Heart left ventricle (tissue), 16 donors: ENCODE data around the gene TEDC1. TPM values are rescaled to one million over a fixed set of nuclear protein-coding genes. Genes with fewer than 3 reads are reported as not detected.

Source experiments
- ATAC-seq, 4 donors: fragments of 200-7000 bp; cut with Tn5 transposase; one replicate each; pipeline ENCODE4 v1.9.1; 2020 to 2022; ENCODE audit warnings: moderate library complexity in 4 of 4, mild to moderate bottlenecking in 3 of 4, moderate number of reproducible peaks in 1 of 4
- DNase-seq, 5 donors: peaks; one replicate each; pipeline ENCODE4 v3.0.0-alpha.2; 2020
- H3K27ac ChIP-seq, 12 donors: fragments of 200-600 bp; sonication (generic) in 4 of 12; one replicate each; pipeline versions ENCODE4 v1.5.0 to v1.8.0; 2016 to 2022; ENCODE audit warnings: mild to moderate bottlenecking in 2 of 12
- H3K27me3 ChIP-seq, 9 donors: fragments of 200-600 bp; sonication (generic) in 2 of 9; one replicate each; pipeline versions ENCODE4 v1.5.1 to v1.8.0; 2016 to 2022; ENCODE audit warnings: mild to moderate bottlenecking in 3 of 9
- H3K36me3 ChIP-seq, 9 donors: fragments of 200-600 bp; sonication (generic) in 2 of 9; one replicate each; pipeline versions ENCODE4 v1.5.0 to v1.8.0; 2018 to 2022; ENCODE audit warnings: mild to moderate bottlenecking in 2 of 9
- H3K4me1 ChIP-seq, 12 donors: fragments of 200-600 bp; sonication (generic) in 4 of 12; one replicate each; pipeline versions ENCODE4 v1.5.0 to v1.8.0; 2016 to 2022; ENCODE audit warnings: mild to moderate bottlenecking in 3 of 12
- H3K4me3 ChIP-seq, 12 donors: fragments of 200-600 bp; sonication (generic) in 4 of 12; one replicate each; pipeline versions ENCODE4 v1.5.0 to v1.8.0; 2017 to 2022; ENCODE audit warnings: mild to moderate bottlenecking in 9 of 12, moderate library complexity in 4 of 12
- H3K9me3 ChIP-seq, 12 donors: fragments of 200-600 bp; sonication (generic) in 4 of 12; one replicate each; pipeline versions ENCODE4 v1.5.0 to v1.8.0; 2016 to 2022; ENCODE audit warnings: mild to moderate bottlenecking in 1 of 12
- CTCF ChIP-seq, 12 donors: fragments of 200-600 bp; sonication (generic) in 4 of 12; IDR thresholded peaks; one replicate each; pipeline versions ENCODE4 v1.5.0 to v1.8.0; 2018 to 2022; ENCODE audit warnings: antibody characterized with exemption in 12 of 12, mild to moderate bottlenecking in 5 of 12
- POLR2A ChIP-seq, 2 donors: fragments of 450-650 bp; IDR thresholded peaks; one replicate each; pipeline ENCODE4 v1.6.1; 2017; ENCODE audit warnings: antibody characterized with exemption in 2 of 2, mild to moderate bottlenecking in 2 of 2, moderate library complexity in 2 of 2
- WGBS, 4 donors: extraction: QIAGEN DNeasy Blood & Tissue Kit in 2 of 4; methylation state at CpG; one replicate each; pipeline versions ENCODE4 v1.1.5 to v1.1.7; 2013 to 2018; 5-methylcytosine and 5-hydroxymethylcytosine counted together
- intact Hi-C, 10 donors: fragments of 100-400 bp; cut with DNase I; formaldehyde crosslinking; loops; one replicate each; pipeline versions ENCODE4 v1.11.1 to v1.14.2; 2022
- polyA plus RNA-seq, 2 donors: library from polyadenylated mRNA; stranded (reverse); fragments of 200-250 nt; gene quantifications; one replicate each; pipeline ENCODE4 v1.2.3, GENCODE V29; 2013
- total RNA-seq, 9 donors: library from RNA; depleted of rRNA in 2 of 9; stranded (reverse); fragments of >200 nt in 2 of 9; fragmentation: NEBNext Ultra II Directional in 3 of 9; extraction: Animal tissue kit (Norgen Biotek cat#: 25700) in 3 of 9; gene quantifications; one replicate each; pipeline versions ENCODE4 v1.1.0 to v1.2.4, GENCODE V29; 2016 to 2023
- donor health status: ischemic (EF 13 %, LVEDD 7.1; RV severe dilation, severe dysfunction).
- donor health status: healthy with polysubstance abuse.
- donor health status: DM: no; HTN: yes; CAD: no.
- donor health status: DM: no; HTN: no; CAD: no.
- donor health status: ischemic (EF 25% LVEDD 6.9; RV normal size, moderate dysfunction).
- donor health status: ischemic (EF 25% LVEDD 5.7; RV mildly dilated, moderate dysfunction).
- donor health status: healthy.
- donor health status: DM: yes; HTN: yes; CAD: no.
- donor health status: ischemic (EF 35%, LVEDD 5.7; RV mildly dilated, moderate dysfunction).
- donor health status: nonischemic (EF 11% LVEDD 7.7; RV severe dilation, severe dysfunction).
- donor health status: DM: yes; HTN: yes; CAD: no.
- donor health status: PGD.
- donor health status: ischemic (EF 29% LVEDD 5.4; RV normal size, mild dysfunction).
- donor health status: nonischemic (EF 23%, LVEDD 6.1; RV moderate dilation, normal function).

Gene TEDC1
- total and polyA plus RNA-seq, 11 donors = 0.94 to 12.4 (median 3.7) TPM

- WGBS, 4 donors = 89 to 93% (median 91%) methylated on average over 14 to 22 of the region's 22 CpGs
- Histone ChIP-seq H3K4me1 (peaks cover 0 to 5% (median 0%) of the 10 kb centered on the region in 12 donors), H3K9me3 (no peaks in the 10 kb centered on the region), H3K36me3 (peaks cover 0 to 79% (median 69%) of the 10 kb centered on the region in 9 donors), H3K27ac (no peak overlapping the region), H3K4me3 (no peak overlapping the region), H3K27me3 (no peaks in the 10 kb centered on the region)
- DNase-seq (peak in 2 of 5 donors; percentile 16 to 47), ATAC-seq (no peak)
- intact Hi-C loops = no loop called here
- TF ChIP-seq POLR2A (IDR thresholded peaks at IDR 0.05) (no peak), CTCF (IDR thresholded peaks at IDR 0.05) (no peak)
Observed at GRCh38 chr14:105455086-105455640, 35.9 kb upstream of the TEDC1 start.

GRCh38 chr14:105455766-105456660, 35.0 kb upstream of the TEDC1 start:
- Histone ChIP-seq H3K4me3 (no peak overlapping the region), H3K36me3 (peaks cover 0 to 79% (median 67%) of the 10 kb centered on the region in 9 donors), H3K27ac (no peak overlapping the region), H3K9me3 (no peaks in the 10 kb centered on the region), H3K27me3 (no peaks in the 10 kb centered on the region), H3K4me1 (peaks cover 0 to 5% (median 0%) of the 10 kb centered on the region in 12 donors)
- TF ChIP-seq CTCF (IDR thresholded peaks at IDR 0.05) = no peak
- WGBS, 4 donors = 87 to 92% (median 90%) methylated on average over 13 to 22 of the region's 22 CpGs
- ATAC-seq (peak in 2 of 4 donors; percentile 2 to 10), DNase-seq (peak in 3 of 5 donors; percentile 20 to 54 (median 24))
- intact Hi-C loops = no loop called here

GRCh38 chr14:105456736-105457617, 34.1 kb upstream of the TEDC1 start:
- H3K36me3 ChIP-seq = peaks cover 0 to 81% (median 70%) of the 10 kb centered on the region in 9 donors
- TF ChIP-seq CTCF (IDR thresholded peaks at IDR 0.05) (no peak), POLR2A (IDR thresholded peaks at IDR 0.05) (no peak)
- H3K27ac ChIP-seq = no peak overlapping the region
- no peak overlapping the region for H3K4me3 ChIP-seq
- H3K27me3 ChIP-seq = no peaks in the 10 kb centered on the region
- peak in 2 of 5 donors; percentile 21 to 47 for DNase-seq
- H3K4me1 ChIP-seq = peaks cover 0 to 3% (median 0%) of the 10 kb centered on the region in 12 donors
- no peaks in the 10 kb centered on the region for H3K9me3 ChIP-seq
- intact Hi-C loops = no loop called here
- WGBS, 4 donors = 71 to 82% (median 81%) methylated on average over 13 to 22 of the region's 22 CpGs
- ATAC-seq = peak in 2 of 4 donors; percentile 3 to 6
